H1 (cell line): ENCODE measurements around the gene TEDC1. TPM values are rescaled to one million over a fixed set of nuclear protein-coding genes. Genes with fewer than 3 reads are reported as not detected.

ENCODE experiments used
- ATF3 ChIP-seq: IDR thresholded peaks from 2 replicates; pipeline ENCODE4 v1.6.1; 2011; ENCODE audit warnings: low read depth, mild to moderate bottlenecking, low read length; ENCODE audit not compliant: insufficient read depth
- CREB1 ChIP-seq: IDR thresholded peaks from 2 replicates; pipeline ENCODE4 v1.6.1; 2012; ENCODE audit warnings: inconsistent platforms
- polyA plus RNA-seq, 7 experiments: library from polyadenylated mRNA; depleted of rRNA in 3 of 7; stranded (reverse) in 5 of 7; unstranded in 2 of 7; fragments of >200 nt in 5 of 7; fragments of 200-250 nt in 2 of 7; gene quantifications; 1 replicate in 5 of 7; 2 replicates in 1 of 7; 4 replicates in 1 of 7; pipeline versions ENCODE4 v1.2.1 to v1.2.3, GENCODE V29; 2011 to 2013; ENCODE audit warnings: missing spikeins in 2 of 7, mixed read lengths in 2 of 7
- total RNA-seq: library from RNA; stranded (reverse); fragmentation: NEBNext Ultra II Directional; extraction: Animal tissue kit (Norgen Biotek cat#: 25700); gene quantifications from 2 replicates; pipeline ENCODE4 v1.2.1, GENCODE V29; 2021

Gene TEDC1
- total and polyA plus RNA-seq, 2 of the 8 experiments (the other 6 are each of a cell fraction or from before 2014, with no cell fraction given), result 5.6 to 14.8 TPM

- TF ChIP-seq ATF3 (no peak), CREB1 (no peak)
Observed at GRCh38 chr14:105525326-105525725, 34.3 kb downstream of the TEDC1 start (continued).
